ENCODE measurements around the gene ARHGEF28. TPM values are rescaled to one million over a fixed set of nuclear protein-coding genes. Genes with fewer than 3 reads are reported as not detected.

Gene ARHGEF28
- total RNA-seq, 2 experiments from 2014 or later, result not detected

DNA sequence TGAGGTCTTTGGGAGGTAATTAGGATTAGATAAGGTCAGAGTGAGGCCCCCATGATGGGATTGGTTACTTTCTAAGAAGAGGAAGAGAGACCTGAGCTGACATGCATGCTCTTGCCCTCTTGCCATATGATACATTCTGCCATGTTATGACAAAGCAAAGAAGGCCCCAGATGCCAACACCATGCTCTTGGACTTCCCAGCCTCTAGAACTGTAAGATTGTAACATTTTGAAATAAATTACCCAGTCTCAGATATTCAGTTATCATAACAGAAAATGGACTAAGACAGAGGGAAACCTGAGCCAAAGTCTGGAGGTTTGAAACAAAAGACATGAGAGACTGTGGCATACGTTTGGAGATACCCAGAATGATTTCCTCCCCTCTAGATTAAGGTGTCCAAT is 318.6 kb downstream of the ARHGEF28 start:
- Mint-ChIP-seq H3K36me3 (no peaks in the 10 kb centered on the region), H3K4me1 (no peaks in the 10 kb centered on the region), H3K27ac (no peak overlapping the region), H3K4me3 (no peak overlapping the region), H3K27me3 (peaks cover 15% of the 10 kb centered on the region), H3K9me3 (ENCODE audit: low read depth) (no peaks in the 10 kb centered on the region)
- ATAC-seq (no peak), DNase-seq (no peak)
- CTCF ChIA-PET, result no interaction called here

DNA sequence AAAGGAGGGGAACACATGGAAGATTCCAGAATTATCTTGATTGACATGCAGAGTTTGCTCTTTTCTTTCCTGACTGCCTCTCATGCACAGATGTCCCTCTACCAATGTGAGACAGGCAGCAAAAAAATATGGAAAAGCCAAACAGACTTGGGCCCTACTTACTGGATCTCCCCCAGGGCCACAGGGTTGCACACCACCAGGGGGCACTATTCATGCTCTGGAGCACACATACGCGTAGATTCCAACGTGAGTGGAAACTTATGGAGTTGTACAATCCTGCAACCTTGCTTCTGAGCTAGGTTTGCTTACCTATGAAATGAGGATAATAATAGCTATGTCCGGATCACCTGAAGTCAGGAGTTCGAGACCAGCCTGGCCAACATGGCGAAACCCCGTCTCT is 319.5 kb downstream of the ARHGEF28 start:
- Mint-ChIP-seq H3K9me3 (ENCODE audit: low read depth) (no peaks in the 10 kb centered on the region), H3K36me3 (no peaks in the 10 kb centered on the region), H3K4me1 (no peaks in the 10 kb centered on the region), H3K27ac (no peak overlapping the region), H3K4me3 (no peak overlapping the region), H3K27me3 (peaks cover 15% of the 10 kb centered on the region)
- no peak for ATAC-seq
- no peak for DNase-seq
- CTCF ChIA-PET, result interaction anchor here (0.8 kb wide), 1 partner anchor 12 kb away, joined by 3 read pairs; no protein-coding TSS in a partner anchor

DNA sequence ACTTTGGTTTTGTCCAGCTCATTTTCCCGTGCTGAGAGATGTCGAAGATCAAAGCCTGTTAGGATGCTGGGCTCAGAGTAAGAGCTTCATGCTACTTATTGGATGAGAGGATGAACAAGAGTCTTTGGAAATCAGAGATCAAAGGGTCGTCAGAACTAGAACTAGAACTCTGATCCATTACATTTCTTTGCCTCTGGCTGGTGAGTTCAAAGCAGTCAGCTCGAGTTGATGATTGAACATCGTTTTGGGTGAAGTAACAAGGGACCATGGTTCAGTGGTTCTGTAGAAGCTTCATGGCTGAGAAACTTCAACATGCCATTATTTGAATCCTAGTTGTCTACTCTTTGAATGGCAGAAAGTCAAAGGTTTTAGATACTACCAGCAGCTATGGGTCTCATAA is 320.3 kb downstream of the ARHGEF28 start:
- no peak overlapping the region for H3K27ac Mint-ChIP-seq
- DNase-seq (no peak), ATAC-seq (no peak)
- CTCF ChIA-PET, result interaction anchor here (0.8 kb wide), 1 partner anchor 12 kb away, joined by 3 read pairs; no protein-coding TSS in a partner anchor
- no peaks in the 10 kb centered on the region for H3K36me3 Mint-ChIP-seq
- no peaks in the 10 kb centered on the region for H3K4me1 Mint-ChIP-seq
- H3K9me3 Mint-ChIP-seq (ENCODE audit: low read depth), result no peaks in the 10 kb centered on the region
- H3K4me3 Mint-ChIP-seq, result no peak overlapping the region
- peaks cover 13% of the 10 kb centered on the region for H3K27me3 Mint-ChIP-seq

DNA sequence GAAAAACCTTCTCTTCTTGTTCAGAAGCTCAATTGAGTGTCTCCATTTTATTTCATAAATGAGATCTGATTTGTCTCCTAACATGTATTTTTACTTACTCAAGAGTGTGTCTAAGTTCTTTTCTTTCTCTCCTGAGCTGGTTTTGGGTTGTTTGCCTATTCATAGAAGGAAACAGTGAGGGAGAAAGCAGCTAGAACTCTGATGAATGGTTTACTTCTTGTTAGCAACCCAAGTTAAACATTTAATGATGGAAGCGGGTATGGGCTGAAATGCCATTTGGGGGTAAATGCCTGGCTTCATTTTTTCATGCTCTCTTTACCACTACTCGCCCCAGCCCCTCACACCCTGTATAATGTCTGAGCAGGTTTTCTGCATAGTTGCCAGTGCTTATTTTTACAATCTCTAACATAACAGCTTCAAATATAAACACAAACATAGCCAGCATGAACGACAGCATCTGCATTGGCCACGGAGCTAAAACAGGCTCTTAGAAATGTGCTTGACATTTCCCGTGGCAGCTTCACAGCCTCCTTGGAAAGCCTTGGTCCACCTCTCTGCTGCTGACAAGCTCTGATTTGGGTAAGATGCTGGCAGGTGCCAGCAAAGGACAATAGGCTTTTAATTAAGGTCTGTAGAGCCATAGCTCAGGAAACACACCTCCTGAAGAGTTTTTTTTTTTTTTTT is 321.1 kb downstream of the ARHGEF28 start:
- H3K27ac Mint-ChIP-seq, result no peak overlapping the region

DNA sequence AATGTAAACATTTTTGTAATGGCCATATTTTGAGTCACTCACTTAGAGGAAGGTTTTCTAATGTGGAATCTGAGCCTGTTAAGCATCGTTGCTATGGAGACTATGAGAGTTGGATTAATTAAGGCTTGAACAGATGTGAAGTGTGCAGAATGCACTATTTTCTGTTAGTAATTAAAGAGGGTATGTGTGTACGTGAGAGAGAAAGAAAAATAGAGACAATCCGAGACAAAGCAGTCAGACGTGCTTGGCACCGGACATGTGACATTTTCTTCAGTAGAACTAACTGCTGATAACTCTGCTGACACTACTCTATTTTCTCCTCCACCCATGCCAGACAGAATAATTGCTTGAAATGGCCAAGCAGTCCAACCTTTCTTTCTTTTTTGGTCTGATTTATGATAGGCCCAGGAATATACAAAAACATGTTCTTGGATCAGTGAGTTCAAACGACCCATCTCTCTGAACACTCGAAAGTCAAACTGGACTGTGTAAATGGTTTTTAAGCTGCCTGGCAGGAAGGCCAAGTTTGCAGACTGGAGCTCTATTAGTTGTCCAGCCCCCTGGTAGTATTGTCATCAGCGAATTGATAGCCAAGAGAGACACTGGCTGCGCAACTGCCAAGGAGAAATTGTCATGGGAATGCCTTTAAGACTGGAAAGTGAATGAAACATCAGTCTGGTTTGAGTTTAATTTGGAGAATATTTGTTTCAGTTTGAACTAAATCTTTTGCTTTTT is 322.1 kb downstream of the ARHGEF28 start:
- H3K4me1 Mint-ChIP-seq, result no peaks in the 10 kb centered on the region
- no peak for ATAC-seq
- no peak overlapping the region for H3K27ac Mint-ChIP-seq
- H3K27me3 Mint-ChIP-seq, result peaks cover 7% of the 10 kb centered on the region
- CTCF ChIA-PET, result no interaction called here
- H3K36me3 Mint-ChIP-seq, result no peaks in the 10 kb centered on the region
- no peaks in the 10 kb centered on the region for H3K9me3 Mint-ChIP-seq (ENCODE audit: low read depth)
- no peak for DNase-seq
- H3K4me3 Mint-ChIP-seq, result no peak overlapping the region

More for the DNA sequence above, 321.1 kb downstream of the ARHGEF28 start:
- H3K4me3 Mint-ChIP-seq, result no peak overlapping the region
- no peak for DNase-seq
- no peaks in the 10 kb centered on the region for H3K36me3 Mint-ChIP-seq
- H3K27me3 Mint-ChIP-seq, result peaks cover 8% of the 10 kb centered on the region
- CTCF ChIA-PET, result no interaction called here
- H3K4me1 Mint-ChIP-seq, result no peaks in the 10 kb centered on the region
- ATAC-seq, result no peak
- H3K9me3 Mint-ChIP-seq (ENCODE audit: low read depth), result no peaks in the 10 kb centered on the region

DNA sequence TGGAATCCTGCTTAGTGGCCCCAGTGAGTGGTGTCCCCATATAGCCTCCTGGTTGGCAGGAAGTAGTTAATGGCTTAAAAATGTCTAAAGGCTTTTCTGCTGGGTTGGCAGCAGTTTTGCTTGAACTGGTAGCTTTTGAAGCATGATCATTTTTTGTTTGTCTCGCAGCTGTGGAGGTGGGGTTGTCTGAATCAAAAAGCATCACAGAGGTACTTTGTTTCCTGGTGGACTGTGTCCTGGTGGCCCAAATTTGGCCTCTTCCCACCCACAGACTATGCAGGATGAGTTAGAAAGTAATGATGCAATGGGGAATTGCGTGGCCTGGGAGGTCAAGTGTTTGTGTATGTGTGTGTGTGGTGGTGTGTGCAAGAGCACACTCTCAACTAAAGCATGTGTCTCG is 322.7 kb downstream of the ARHGEF28 start:
- Mint-ChIP-seq H3K4me1 (no peaks in the 10 kb centered on the region), H3K36me3 (no peaks in the 10 kb centered on the region), H3K4me3 (no peak overlapping the region), H3K9me3 (ENCODE audit: low read depth) (no peaks in the 10 kb centered on the region), H3K27me3 (peaks cover 7% of the 10 kb centered on the region), H3K27ac (no peak overlapping the region)
- CTCF ChIA-PET, result no interaction called here
- DNase-seq (no peak), ATAC-seq (no peak)

DNA sequence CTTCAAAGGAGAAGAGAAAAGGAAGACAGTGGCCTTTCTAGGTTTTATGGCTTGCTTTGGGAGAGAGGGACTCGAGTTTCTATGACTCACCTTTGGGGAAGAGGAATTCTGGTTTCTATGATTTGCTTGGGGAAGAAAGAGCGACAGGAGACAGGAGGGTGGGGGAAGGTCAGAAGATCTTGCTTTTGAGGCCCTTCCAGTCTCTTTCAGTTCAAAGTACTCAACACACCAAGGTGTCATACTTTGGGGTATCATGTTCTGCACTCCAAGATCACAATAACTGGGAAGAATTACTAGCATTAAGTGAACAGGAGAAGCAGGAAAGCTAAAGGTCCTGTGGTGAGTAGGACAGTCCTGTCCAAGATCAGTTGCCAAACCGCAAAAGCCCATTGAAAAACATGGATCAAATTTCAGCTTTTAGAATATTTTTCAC is 324.5 kb downstream of the ARHGEF28 start:
- Mint-ChIP-seq H3K36me3 (no peaks in the 10 kb centered on the region), H3K4me3 (no peak overlapping the region), H3K4me1 (no peaks in the 10 kb centered on the region), H3K9me3 (ENCODE audit: low read depth) (no peaks in the 10 kb centered on the region), H3K27me3 (peaks cover 13% of the 10 kb centered on the region), H3K27ac (no peak overlapping the region)
- DNase-seq, result no peak
- CTCF ChIA-PET, result interaction anchor here (1.1 kb wide), 1 partner anchor 32 kb away, joined by 3 read pairs; no protein-coding TSS in a partner anchor
- ATAC-seq, result no peak

DNA sequence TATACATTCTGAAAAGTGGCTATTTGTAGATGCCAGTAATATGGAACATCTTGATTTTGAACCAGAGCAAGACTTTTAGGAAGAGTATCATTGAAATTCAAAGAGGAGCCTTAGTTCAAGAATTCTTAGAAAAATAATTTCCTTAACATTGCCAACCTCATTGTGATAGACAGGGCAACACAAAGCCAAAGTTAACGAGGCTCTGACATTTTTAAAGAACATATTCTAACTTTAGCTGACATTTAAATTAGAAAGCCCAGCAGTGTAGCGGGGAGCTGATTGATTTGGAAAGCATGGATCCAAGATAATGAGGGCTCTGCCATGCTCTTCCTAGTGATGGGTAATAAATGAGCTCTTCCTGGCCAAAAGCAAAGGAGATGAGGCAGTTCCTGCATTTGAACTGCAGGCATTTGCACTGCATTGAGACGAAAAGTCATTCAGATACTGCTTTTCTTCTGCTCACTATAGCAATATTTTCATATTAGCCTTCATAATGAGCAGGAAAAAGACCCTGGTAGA is 325.0 kb downstream of the ARHGEF28 start:
- DNase-seq (no peak), ATAC-seq (no peak)
- H3K4me1 Mint-ChIP-seq, result no peaks in the 10 kb centered on the region
- no peak overlapping the region for H3K4me3 Mint-ChIP-seq
- CTCF ChIA-PET, result interaction anchor here (1.1 kb wide), 1 partner anchor 32 kb away, joined by 3 read pairs; no protein-coding TSS in a partner anchor
- no peaks in the 10 kb centered on the region for H3K9me3 Mint-ChIP-seq (ENCODE audit: low read depth)
- no peak overlapping the region for H3K27ac Mint-ChIP-seq
- peaks cover 13% of the 10 kb centered on the region for H3K27me3 Mint-ChIP-seq
- H3K36me3 Mint-ChIP-seq, result no peaks in the 10 kb centered on the region

DNA sequence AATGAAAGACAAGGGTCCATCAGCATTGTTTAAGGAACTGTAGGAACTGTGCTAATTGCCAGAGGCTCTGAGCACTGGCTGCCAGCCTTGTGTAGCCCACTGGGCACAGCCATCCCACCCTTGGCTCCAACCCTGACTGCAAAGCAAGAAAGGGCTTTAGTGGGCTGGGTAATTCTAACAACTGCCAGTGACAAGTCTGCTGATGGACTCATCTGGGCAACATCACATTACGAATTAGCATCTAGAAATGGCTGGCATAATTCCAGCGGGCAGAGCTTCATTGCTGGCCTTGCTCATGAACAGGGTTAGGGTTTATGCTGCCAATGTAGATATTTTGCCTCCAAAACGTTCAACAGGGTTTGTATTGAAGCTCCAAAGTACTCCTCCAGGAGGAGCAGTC is 326.9 kb downstream of the ARHGEF28 start:
- CTCF ChIA-PET, result no interaction called here
- no peak overlapping the region for H3K27ac Mint-ChIP-seq
- H3K9me3 Mint-ChIP-seq (ENCODE audit: low read depth), result no peaks in the 10 kb centered on the region
- H3K4me3 Mint-ChIP-seq, result no peak overlapping the region
- H3K4me1 Mint-ChIP-seq, result no peaks in the 10 kb centered on the region
- no peak for ATAC-seq
- DNase-seq, result no peak
- H3K36me3 Mint-ChIP-seq, result no peaks in the 10 kb centered on the region
- H3K27me3 Mint-ChIP-seq, result peaks cover 13% of the 10 kb centered on the region

DNA sequence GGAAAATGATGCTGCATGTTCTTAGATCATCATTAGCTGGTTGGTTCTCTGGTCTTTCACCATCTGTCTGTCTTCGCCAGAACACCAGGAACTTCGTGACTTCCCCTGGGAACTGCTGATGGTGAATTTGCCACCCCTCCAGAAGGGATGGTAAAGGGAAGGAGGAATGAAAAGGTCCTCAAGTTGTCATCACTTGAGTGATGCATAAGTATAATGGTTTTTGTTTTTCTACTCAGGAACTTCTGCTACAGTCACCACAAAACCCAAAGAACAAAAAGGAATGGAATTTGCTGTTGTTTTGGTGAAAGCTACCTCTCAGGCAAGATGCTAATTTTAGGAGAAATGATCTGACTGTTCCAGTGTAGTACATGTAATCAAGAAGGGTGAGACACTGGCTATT is 328.4 kb downstream of the ARHGEF28 start:
- Mint-ChIP-seq H3K4me3 (no peak overlapping the region), H3K27ac (no peak overlapping the region), H3K36me3 (no peaks in the 10 kb centered on the region), H3K4me1 (no peaks in the 10 kb centered on the region), H3K9me3 (ENCODE audit: low read depth) (no peaks in the 10 kb centered on the region), H3K27me3 (peaks cover 6% of the 10 kb centered on the region)
- CTCF ChIA-PET, result no interaction called here
- ATAC-seq (no peak), DNase-seq (no peak)

DNA sequence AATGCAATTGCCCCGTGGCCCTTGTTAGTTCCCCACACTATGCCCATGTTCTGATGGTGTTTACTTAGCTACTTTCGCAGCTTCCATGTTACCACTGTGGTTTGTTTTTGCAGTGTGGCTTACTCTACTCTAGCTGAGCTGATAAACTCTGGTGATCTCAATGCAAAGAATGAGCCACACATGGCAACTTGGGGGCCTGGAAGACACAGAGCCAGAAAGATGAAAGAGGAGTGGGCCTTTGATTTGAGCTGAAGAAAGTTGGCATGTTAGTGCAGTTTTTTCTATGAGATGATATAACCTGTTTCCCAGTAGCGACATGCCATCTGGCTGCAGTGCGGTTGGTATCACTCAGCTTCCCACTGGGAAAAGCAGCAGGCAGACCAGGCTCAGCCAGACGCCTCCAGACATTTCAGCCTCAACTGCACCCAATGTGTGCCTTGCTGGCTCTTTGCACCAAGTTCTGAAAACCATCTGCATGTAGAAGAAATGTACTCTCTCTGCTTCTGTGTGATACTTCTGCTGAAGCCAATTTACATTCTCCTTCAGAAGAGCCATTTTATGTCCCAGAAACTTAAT is 329.4 kb downstream of the ARHGEF28 start:
- Mint-ChIP-seq H3K4me1 (peaks cover 2% of the 10 kb centered on the region), H3K9me3 (ENCODE audit: low read depth) (peaks cover 3% of the 10 kb centered on the region)

DNA sequence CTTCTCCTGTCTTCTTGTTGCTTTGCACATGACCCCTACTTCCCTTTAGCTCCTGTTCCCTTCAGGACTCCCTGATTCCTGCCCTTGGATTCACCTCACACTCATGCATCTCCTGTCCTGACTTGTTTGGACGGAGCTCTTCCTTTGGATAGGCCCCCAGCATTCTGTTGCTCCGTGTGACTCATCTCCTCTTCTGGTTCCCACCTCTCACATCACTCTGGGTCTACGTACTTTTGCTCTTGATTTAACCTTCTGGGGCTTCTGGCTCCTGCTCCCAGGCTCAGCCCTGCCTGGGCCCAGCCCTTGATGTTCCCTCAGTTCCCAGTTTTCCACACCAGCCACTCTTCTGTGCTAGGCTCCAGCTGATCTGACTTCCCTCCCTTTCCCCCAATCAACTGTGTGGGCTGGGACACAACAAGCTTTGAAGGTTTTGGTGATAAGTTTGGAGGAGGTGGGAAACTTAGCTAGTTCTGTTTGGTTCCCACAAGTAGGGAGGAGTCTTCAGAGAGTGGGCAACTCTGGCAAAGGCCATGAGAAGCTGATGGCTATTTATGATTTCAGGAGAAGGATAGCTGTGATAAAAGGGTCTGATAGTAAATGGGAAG is 331.5 kb downstream of the ARHGEF28 start:
- CTCF ChIA-PET, result interaction anchor here (0.8 kb wide), 1 partner anchor 11 kb away, joined by 3 read pairs; no protein-coding TSS in a partner anchor
- DNase-seq, result no peak
- H3K36me3 Mint-ChIP-seq, result no peaks in the 10 kb centered on the region

More for the DNA sequence above, 329.4 kb downstream of the ARHGEF28 start:
- no peak for ATAC-seq
- CTCF ChIA-PET, result no interaction called here
- no peak for DNase-seq
- no peaks in the 10 kb centered on the region for H3K36me3 Mint-ChIP-seq
- peaks cover 6% of the 10 kb centered on the region for H3K27me3 Mint-ChIP-seq
- H3K27ac Mint-ChIP-seq, result no peak overlapping the region
- no peak overlapping the region for H3K4me3 Mint-ChIP-seq

DNA sequence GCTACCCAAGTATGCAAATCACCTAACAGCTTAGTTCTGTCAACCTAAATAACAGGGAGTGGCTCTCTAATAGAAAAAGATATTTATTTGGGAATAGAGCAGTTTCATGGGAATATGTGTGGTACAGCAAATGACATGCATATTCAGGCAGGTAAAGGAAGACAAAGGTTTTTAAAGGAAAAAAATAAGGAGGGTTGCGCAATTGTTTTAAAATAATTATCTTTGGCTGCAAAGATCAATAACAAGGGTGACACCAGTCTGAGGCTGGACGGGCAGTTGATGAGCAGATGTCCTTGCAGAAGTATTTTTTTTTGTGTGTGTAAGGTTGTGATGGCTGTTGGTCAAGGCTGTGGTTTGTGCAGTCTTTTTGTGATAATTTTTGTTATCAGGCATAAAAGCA is 332.0 kb downstream of the ARHGEF28 start:
- no peak overlapping the region for H3K27ac Mint-ChIP-seq
- H3K9me3 Mint-ChIP-seq (ENCODE audit: low read depth), result peaks cover 3% of the 10 kb centered on the region
- peaks cover 6% of the 10 kb centered on the region for H3K27me3 Mint-ChIP-seq
- no peak overlapping the region for H3K4me3 Mint-ChIP-seq
- ATAC-seq (no peak), DNase-seq (no peak)
- no peaks in the 10 kb centered on the region for H3K36me3 Mint-ChIP-seq
- peaks cover 2% of the 10 kb centered on the region for H3K4me1 Mint-ChIP-seq
- CTCF ChIA-PET, result interaction anchor here (0.8 kb wide), 1 partner anchor 12 kb away, joined by 3 read pairs; no protein-coding TSS in a partner anchor

More for the DNA sequence above, 331.5 kb downstream of the ARHGEF28 start:
- peaks cover 6% of the 10 kb centered on the region for H3K27me3 Mint-ChIP-seq
- no peak overlapping the region for H3K4me3 Mint-ChIP-seq
- no peak for ATAC-seq
- peaks cover 2% of the 10 kb centered on the region for H3K4me1 Mint-ChIP-seq
- H3K9me3 Mint-ChIP-seq (ENCODE audit: low read depth), result peaks cover 3% of the 10 kb centered on the region
- H3K27ac Mint-ChIP-seq, result no peak overlapping the region

Data from activated CD8-positive, alpha-beta memory T cell treated with anti-CD3 and anti-CD28 coated beads, Interleukin-2, amount 10 ng/mL, durations not matched to agents 7 days and 5 days (primary cell).